Hepatic stellate cell (primary cell): Measurements from ENCODE around the gene FGL2.
A peak's percentile ranks its signal among the peaks of the same experiment; 100 is the strongest.
"Not testable (repeated sequence)": the region's sequence is repeated elsewhere in the genome, so short reads cannot be mapped to it uniquely, and the experiment has no call there.

Experiments
- DNase-seq: peaks from one replicate; pipeline ENCODE4 v3.0.0; 2011; ENCODE audit warnings: low spot score

Gene FGL2

GRCh38 chr7:77199013-77199966 is at the start of gene FGL2:
Gene FGL2 (minus strand): TSS chr7:77199819. CDS start chr7:77199793, 26 bp downstream.
- peak; percentile 49 for DNase-seq

- DNase-seq = no peak
These were observed 48.5 kb upstream of the FGL2 start for GRCh38 chr7:77248154-77248553.

- DNase-seq = peak; percentile 27
These were observed 47.7 kb upstream of the FGL2 start for GRCh38 chr7:77247206-77247850.

- no peak for DNase-seq
These were observed 46.5 kb upstream of the FGL2 start for GRCh38 chr7:77246026-77246640.

GRCh38 chr7:77245015-77245755 is 45.6 kb upstream of the FGL2 start:
- no peak for DNase-seq

- DNase-seq = no peak
These were observed 44.8 kb upstream of the FGL2 start for GRCh38 chr7:77244222-77244934.

- no peak for DNase-seq
These were observed 42.9 kb upstream of the FGL2 start for GRCh38 chr7:77242554-77242953.

GRCh38 chr7:77242068-77242467 is 42.4 kb upstream of the FGL2 start:
- DNase-seq = no peak

- no peak for DNase-seq
These were observed 39.9 kb upstream of the FGL2 start for GRCh38 chr7:77239471-77239870.

GRCh38 chr7:77238703-77239136 is 39.1 kb upstream of the FGL2 start:
- no peak for DNase-seq

- DNase-seq = peak; percentile 33
These were observed 35.7 kb upstream of the FGL2 start for GRCh38 chr7:77235276-77235675.

- no peak for DNase-seq
These were observed 32.8 kb upstream of the FGL2 start for GRCh38 chr7:77232467-77232866.

- DNase-seq = not testable (repeated sequence)
These were observed 29.2 kb upstream of the FGL2 start for GRCh38 chr7:77228795-77229194.

- no peak for DNase-seq
These were observed 26.8 kb upstream of the FGL2 start for GRCh38 chr7:77226357-77226839.

- DNase-seq = no peak
These were observed 23.6 kb upstream of the FGL2 start for GRCh38 chr7:77223261-77223660.

- DNase-seq = no peak
These were observed 23.2 kb upstream of the FGL2 start for GRCh38 chr7:77222819-77223218.

GRCh38 chr7:77222065-77222464 is 22.4 kb upstream of the FGL2 start:
- no peak for DNase-seq

GRCh38 chr7:77219701-77220331 is 20.2 kb upstream of the FGL2 start:
- not testable (repeated sequence) for DNase-seq

GRCh38 chr7:77217474-77218185 is 18.0 kb upstream of the FGL2 start:
- no peak for DNase-seq
